GF-D8 (cell line): ENCODE results near the gene RASA2.
"Not testable (repeated sequence)": the region's sequence is repeated elsewhere in the genome, so short reads cannot be mapped to it uniquely, and the experiment has no call there.

Experiments
- DNase-seq: peaks from one replicate; lab custom pipeline; 2025; lab: John Stamatoyannopoulos, UW

The RASA2 gene

DNA sequence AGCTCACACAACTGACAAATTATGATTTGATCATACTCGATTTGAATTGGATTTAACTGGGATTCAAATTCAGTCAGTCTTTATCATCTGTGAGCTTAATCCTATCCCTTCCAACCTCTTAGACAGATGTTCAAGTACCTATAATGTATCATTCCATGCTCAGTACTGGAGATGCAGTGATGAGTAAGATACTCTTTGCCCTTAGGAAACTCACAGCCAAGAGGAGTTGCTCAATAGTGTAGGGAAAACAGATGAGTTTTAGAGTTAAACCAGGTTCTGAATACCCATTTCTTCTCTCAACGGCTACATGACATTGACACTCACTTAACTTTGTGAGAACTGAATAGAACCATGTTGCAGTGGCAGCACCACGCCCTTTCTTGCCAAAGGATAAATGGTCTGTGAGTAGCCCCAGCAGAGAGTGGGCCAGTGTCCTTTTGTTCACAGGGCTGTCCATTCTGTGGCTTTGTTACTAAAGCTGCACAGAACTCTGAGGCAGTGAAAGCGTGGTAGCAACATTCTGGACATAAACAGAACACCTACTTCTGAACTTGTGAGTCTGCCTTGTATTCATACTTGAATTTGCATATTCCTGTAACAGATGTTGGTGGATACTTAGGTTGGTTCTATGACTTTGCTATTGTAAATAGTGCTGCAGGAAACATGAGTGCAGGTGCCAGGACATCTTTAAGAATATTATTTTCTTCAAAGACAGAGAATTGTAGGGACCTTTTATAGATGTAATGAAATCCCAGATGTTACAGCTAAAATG is 91.6 kb downstream of the RASA2 start:
- no peak for DNase-seq

DNA sequence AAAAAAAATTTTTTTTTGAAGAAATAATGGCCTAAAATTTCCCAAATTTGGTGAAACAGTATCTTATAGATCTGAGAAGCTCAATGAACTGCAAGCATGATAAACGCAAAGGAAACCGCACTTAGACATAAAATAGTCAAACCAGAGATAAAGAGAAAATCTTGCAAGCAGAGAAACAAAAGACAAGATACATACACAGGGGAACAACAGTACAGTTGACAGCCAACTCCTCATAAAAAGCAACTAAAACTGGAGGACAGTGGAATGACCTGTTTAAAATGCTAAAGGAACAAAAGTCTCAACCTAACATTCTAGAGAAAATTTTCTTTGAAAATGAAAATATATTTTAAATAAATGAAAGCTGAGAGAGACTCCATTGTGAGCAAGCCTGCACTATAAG is 107.5 kb downstream of the RASA2 start:
- DNase-seq: no peak

DNA sequence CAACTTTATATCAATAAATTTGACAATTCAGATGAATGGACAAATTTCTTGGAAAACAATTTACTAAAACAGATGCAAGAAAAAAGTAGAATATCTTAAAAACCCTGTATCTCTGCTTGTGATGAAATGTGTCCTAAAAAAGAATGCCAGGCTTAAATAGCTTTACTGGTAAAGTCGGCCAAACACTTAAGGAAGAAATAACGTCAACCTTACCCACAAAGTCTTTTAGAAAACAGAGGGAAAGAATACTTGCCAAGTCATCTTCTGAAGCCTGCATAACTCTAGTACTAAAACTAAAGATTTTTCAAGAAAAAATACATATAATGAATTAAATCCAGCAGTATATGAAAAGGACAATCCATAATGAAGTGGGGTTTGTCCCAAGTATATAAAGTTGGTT is 111.1 kb downstream of the RASA2 start:
- DNase-seq: no peak

DNA sequence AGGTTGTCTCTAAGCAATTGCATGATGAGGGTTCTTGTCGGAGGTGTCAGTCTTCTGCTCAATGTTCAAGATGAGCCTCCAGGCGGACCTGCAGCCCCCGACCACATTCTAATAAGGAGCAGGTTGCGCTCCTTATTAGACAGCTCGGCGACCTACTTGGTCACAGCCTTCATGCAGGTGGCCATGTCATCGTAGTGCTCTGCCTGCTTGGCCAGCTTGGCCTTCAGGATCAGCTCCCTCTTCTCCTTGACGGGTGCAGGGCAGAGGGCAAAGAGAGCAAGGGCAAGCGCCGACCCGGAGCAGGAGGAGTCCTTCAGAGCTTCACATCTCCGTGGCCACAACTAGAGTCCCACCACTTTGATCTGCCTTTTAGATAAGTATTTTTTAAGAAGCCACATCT is 113.5 kb downstream of the RASA2 start:
- no peak for DNase-seq

DNA sequence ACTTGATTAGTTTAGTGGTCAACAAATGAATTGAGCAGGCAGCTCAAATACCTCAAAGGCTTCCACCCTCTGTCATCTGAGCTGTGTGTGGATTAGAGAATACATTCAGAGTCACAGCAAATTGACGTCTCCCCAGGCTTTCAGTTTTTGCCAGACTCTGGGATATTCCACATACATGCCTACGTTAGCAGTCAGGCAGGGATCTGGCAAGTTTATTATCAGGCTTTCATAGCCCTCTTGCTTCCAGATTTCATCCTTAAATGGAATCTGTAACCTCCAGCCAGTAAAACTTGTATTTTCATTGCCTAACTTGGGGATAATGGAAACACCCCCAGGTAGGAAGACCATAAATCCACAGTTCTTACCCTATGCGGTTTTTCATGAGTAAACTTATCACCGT is 115.9 kb downstream of the RASA2 start:
- no peak for DNase-seq

DNA sequence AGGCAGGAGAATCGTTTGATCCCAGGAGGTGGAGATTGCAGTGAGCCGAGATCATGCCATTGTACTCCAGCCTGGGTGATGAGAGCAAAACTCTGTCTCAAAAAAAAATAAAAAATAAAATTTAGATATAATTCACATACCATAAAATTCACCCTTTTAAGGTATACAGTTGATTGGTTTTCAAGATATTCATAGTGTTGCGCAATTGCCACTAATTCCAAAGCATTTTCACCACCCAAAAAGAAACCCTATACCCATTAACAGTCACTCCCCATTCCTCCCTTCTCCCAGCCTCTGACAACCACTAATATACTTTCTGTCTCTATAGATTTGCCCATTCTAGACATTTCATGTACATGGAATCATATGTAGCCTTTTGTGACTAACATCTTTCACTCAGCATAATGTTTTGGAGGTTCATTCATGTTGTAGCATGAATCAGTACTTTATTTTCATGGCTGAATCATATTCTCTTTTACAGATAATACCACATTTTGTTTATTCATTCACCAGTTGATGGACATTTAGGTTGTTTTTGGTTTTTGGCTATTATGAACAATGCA is 116.7 kb downstream of the RASA2 start:
- DNase-seq: no peak

DNA sequence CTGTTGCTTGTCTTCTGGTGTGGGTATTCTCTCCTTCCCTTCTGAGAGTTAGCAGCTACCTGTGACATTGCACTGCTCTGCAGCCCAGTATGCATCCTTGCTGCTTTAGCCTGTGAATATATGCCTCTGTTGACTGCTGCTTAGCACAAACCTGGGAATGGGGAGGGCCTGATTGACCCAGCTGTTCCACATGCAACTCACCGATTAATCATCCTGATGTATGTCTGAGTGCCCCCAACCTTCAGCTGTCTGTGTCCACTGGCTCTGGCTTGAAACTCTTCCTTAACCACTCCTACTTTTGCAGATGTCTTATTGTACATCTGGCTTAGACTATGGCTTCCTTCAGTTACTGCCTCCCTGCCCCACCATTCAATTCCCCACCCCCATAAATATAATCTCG is 119.1 kb downstream of the RASA2 start:
- DNase-seq: no peak

DNA sequence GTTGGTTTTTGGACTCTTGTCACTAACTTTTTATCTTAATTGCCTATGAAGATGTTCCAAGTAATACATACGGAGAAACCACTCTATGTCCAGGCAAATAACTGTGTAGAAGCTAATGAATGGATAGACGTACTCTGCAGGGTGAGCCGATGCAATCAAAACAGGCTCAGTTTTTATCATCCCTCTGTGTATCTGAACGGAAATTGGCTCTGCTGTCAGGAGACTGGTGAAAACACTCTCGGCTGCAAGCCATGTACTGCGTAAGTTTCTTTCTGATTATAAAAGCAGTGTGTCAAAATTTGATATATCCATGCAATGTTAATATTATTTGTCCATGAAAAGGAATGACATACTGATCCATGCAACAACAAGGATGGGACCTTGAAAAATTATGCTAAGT is 121.6 kb downstream of the RASA2 start:
- no peak for DNase-seq

DNA sequence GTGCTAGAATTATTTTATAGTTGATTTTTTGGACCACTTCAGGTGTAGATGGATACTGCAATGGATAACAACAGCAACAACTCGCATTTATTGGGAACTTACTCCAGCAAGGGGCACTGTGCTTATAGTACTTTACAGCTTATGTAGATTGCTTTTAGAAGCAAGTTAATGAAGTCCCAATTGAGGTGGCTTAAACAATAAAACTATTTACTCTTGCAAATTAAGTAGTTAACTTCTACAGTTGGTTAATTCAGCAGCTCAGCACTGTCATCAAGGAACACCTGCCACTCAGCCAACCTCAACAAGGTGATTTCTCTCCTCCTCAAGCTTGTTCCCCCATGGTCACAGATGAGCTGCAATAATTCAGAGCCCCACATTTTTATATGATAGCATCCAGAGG is 124.1 kb downstream of the RASA2 start:
- DNase-seq: no peak

DNA sequence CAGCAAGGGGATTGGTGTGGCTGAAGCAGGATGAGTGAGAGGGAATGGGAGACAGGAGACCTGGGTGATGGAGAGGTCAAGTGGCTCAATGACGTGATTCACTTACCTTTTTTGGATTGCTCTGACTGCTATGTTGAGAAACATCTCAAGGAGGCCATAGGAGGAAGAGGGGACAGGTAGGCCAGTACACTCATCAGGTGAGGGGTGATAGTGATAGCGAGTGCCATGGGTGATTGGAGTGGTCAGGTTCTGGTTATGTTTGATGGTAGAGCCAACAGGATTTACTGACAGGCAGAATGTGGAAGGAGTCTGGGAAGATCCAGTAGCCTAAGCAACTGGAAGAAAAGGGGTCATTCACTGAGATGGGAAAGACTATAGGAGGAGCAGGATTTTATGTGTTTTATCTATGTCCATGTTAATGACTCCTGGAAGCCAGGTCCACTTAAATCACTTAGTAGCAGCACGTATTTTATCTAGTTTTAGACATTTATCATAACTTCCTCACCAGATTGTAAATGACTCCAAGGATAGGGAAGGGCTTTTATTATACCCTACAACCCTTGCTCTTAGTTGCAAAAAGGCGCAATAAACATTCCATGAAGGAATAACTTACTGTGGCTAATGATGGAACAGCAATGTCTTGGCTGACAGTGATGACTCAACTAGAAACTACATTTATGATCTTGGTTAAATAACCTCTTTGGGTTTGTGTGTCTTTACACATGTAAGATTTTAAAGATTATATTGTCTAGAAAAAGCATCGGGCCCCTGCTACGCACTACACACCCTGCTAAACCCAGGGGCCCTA is 131.5 kb downstream of the RASA2 start:
- no peak for DNase-seq

DNA sequence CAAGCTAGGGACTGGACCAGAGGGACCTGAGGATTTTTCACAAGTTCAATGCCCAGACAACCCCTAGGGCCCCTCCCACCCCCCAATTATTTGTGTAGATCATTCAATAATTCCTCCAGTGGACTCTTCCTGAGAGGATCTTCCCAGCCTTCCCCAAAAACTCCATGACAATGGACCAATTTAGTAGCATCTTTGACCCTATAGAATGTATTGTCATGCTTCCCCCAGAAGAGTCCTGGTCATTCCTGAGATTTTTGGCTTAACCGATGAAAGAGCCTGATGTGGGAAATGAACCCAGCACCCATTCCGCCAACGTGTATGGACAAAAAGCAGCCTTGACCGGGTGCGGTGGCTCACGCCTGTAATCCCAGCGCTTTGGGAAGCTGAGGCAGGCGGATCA is 132.1 kb downstream of the RASA2 start:
- DNase-seq: no peak

DNA sequence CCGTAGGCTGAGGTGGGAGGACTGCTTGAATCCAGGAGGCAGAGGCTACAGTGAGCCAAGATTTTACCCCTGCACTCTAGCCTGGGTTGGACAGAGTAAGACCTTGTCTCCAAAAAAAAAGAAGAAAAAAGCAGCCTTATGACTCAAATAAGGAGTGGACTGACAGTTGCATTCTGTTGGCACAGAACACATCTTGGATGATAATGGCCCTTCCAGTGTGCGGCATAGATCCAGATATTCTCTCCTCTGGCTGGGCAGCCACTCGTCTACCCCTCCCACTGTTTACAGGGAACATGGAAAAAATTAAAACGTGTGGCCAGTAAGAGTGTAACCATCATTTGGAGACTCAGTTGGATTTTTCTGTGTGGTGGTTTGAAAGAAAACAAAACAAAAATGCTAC is 132.6 kb downstream of the RASA2 start:
- DNase-seq: no peak

DNA sequence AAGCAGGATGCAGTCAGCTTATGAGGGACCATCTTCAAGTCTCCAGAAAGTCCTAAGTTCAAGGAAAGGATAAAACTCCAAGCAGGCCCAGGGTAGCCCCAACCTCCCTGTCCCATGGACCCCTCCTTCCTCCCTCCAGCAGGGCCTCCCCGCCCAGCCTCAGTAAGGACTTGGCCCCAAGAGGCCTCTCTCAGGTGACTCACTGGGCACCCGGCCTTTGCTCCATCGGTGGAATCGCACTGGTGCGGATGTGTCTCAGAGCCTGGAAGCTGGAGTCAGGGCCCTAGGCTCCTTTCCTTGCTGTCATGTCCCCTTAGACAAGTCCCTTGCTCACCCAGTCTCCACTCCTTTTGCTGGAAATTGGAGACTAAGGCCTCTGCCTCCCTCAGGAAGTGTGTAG is 136.9 kb downstream of the RASA2 start:
- DNase-seq: no peak

DNA sequence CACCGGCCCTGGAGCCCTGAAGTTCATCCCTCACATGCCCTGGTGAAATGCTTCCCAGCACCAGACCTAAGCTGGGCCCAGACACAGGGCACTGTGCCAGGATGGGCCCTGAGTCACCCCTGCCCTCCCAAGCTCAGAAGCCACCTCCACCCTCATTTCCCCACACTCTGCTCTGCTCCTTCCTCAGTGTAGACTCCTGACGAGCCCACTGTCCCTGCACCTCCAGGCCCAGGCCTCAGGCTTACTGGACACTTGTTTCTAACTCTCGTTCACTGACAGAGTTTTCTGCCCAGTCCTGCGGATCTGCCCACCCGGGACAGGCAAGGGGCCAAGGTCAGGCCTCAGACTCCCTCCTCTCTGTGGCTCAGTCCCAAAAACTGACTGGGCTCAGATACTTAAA is 138.7 kb downstream of the RASA2 start:
- DNase-seq: no peak

DNA sequence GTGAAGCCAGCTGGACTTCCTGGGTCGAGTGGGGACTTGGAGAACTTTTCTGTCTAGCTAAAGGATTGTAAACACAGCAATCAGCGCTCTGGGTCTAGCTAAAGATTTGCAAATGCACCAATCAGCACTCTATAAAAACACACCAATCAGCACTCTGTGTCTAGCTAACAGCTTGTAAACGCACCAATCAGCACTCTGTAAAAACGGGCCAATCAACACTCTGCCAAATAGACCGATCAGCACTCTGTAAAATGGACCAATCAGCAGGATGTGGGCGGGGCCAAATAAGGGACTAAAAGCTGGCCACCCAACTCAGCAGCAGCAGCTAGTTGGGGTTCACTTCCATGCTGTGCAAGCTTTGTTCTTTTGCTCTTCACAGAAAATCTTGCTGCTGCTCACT is 141.5 kb downstream of the RASA2 start:
- not testable (repeated sequence) for DNase-seq

DNA sequence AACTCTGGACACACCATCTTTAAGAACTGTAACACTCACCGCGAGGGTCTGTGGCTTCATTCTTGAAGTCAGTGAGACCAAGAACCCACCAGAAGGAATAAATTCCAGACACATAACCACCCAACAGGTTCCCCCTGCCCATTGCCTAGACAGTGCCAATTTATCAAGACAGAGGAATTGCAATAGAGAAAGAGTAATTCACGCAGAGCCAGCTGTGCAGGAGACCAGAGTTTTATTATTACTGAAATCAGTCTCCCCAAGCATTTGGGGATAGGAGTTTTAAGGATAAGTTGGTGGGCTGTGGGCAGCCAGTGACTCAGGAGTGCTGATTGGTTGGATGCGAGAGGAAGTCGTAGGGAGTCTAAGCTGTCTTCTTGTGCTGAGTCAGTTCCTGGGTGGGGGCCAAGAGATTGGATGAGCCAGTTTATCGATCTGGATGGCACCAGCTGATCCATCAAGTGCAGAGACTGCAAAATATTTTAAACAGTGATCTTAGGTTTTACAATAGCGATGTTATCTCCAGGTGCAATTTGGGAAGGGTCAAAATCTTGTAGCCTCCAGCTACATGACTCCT is 142.1 kb downstream of the RASA2 start:
- DNase-seq: not testable (repeated sequence)

DNA sequence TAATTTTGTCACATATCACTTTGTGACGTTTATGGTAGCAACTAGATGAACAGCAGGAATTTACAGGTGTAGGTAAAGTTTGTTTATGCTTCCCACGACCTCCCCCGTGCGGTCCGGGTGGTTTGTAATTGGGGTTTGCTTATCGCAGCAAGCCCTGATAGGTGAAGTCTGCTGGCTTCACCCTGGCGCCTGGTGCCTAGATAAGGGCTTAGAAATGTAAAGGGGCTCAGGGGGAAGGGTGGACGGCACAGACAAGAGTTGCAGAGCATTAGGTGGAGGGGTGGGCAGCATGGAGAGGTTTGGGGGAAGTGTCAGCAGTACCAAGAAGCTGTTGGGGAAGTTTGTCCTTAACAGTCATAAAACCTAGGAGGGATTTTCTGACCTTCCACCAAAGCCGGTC is 143.1 kb downstream of the RASA2 start:
- no peak for DNase-seq

DNA sequence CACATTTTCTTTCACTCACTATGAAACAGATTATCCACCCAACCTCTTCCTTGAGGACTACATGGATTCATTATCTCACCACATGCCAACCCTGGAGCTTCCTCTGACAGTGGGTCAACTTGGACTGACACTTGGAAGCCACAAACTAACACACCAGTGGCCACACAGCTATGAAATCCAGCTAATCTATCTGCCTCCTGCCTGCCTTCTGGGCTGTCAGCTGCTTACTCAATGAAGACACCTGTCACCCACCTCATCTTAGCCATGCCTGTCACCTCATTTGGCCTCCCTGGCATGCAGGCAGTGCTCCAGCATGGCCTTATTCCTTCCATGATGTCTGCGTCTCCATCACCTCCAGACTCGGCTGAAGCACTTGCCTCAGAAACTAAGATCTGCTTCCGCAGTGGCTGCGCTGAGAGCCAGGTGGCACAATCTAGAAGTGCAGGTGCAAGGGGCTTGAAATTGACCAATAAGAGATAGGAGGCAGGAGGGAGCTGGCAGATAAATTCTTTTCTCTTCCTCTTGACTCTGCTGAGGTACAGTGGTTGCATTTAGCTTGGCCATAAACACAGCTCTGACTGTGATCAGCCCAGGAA is 146.1 kb downstream of the RASA2 start:
- DNase-seq: no peak

DNA sequence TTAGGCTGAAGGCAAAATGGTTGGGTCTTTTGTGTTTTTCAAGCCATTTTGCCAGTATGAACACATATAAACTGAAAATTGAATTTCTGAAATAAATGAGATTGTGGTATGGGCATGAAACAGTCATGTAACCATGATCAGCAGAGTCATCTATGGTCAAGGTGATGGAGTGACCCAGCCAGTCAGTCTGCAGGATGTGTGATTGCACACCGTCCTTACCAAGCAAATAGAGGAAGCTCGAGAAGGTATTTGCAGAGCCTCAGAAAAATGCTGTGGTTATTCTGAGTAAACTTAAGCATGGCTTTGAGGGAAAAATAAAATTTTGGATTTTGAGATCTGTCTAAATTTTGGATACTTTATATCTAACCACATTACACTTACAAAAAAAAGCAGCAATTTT is 155.4 kb downstream of the RASA2 start:
- DNase-seq: no peak

DNA sequence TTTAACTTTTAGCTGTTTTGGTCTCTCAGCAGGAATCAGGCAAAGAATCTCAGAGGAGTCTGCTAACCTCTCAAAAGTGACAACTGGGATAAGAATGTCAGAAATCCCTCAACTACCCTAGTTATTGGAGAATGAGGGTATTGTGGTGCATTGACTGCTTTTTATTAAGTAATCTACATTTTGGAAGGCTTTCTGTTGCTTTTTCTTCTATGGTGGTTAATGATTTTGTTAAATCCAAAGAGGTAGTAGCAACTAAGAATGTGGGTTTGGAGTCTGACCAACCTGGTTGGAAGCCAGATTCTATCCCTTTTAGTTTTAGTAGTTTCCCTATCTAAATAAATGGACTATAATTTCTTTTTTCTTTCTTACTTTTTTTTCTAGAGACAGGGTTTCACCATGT is 156.6 kb downstream of the RASA2 start:
- DNase-seq: no peak

DNA sequence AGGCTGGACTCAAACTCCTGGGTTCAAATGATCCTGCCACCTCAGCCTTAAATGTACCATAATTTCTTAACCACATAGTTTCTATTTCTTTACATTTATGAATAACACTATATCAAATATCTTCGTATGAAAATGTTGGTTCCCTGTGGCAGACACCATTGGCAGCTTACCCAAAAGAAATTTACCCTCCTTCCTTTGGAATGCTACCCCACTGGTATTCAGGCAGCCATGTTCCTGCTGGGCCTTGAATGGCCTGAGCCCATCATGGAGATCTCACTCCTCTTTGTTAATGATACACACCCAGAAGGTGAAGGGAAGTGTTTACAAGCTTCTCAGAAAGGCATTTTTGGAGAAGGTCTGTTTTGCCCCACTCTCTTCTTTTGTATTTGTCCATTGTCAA is 157.0 kb downstream of the RASA2 start:
- no peak for DNase-seq

DNA sequence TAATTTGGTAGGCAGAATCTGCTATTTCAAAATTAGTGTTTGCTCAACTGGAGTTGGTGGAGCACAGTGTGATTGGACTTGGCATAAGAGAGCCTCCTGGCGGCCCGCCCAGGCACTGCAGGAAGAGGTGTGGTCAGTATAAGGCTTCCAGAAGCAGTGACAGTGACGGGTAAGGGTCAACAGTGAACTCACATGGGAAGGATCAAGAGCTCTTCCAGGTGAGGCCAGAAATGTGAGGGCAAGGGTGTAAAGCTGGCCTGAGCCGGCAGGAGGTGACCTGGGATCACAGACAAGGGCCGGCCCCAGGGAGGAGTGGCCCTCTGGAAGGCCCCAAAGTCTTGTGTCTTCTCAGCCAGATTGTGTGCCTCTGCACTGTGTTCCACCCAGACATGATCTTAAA is 158.1 kb downstream of the RASA2 start:
- no peak for DNase-seq
